ENCODE measurements around the gene MYCBP2. TPM values are rescaled to one million over a fixed set of nuclear protein-coding genes. Genes with fewer than 3 reads are reported as not detected.

MYCBP2 gene
- total RNA-seq, 1 donor from 2014 or later: 75.4 TPM

DNA sequence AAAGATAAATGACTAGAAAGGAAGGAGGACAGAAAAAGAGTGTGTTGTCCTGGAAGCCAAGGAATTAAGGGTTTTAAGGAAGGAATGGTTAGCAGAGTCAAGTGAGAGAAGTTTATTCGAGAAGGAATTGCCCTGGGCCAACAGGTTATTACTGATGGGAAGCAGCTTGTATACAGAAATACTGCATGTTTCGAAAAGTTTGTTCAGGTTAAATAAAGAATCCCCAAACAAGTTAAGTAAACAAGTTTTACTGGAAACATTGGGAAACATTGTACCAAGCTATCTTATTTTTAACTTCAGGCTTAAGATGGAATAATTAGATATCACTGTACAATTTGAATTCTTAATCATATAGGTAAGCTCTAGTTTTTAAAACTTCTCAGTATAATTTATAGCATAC lies 271.7 kb downstream of the MYCBP2 start:
- no peak overlapping the region for H3K4me3 Mint-ChIP-seq
- H3K9me3 Mint-ChIP-seq: no peaks in the 10 kb centered on the region
- H3K27ac Mint-ChIP-seq (ENCODE audit: unreplicated experiment): no peak overlapping the region
- H3K4me1 Mint-ChIP-seq: no peaks in the 10 kb centered on the region
- no peaks in the 10 kb centered on the region for H3K27me3 Mint-ChIP-seq (ENCODE audit: low read depth)
- H3K36me3 Mint-ChIP-seq (ENCODE audit: low read depth): peaks cover 30% of the 10 kb centered on the region
- no peak for DNase-seq (ENCODE audit: low read depth, low spot score)
- TF ChIP-seq, protein P1, sequence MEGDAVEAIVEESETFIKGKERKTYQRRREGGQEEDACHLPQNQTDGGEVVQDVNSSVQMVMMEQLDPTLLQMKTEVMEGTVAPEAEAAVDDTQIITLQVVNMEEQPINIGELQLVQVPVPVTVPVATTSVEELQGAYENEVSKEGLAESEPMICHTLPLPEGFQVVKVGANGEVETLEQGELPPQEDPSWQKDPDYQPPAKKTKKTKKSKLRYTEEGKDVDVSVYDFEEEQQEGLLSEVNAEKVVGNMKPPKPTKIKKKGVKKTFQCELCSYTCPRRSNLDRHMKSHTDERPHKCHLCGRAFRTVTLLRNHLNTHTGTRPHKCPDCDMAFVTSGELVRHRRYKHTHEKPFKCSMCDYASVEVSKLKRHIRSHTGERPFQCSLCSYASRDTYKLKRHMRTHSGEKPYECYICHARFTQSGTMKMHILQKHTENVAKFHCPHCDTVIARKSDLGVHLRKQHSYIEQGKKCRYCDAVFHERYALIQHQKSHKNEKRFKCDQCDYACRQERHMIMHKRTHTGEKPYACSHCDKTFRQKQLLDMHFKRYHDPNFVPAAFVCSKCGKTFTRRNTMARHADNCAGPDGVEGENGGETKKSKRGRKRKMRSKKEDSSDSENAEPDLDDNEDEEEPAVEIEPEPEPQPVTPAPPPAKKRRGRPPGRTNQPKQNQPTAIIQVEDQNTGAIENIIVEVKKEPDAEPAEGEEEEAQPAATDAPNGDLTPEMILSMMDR (conservative IDR thresholded peaks at IDR 0.05): no peak

DNA sequence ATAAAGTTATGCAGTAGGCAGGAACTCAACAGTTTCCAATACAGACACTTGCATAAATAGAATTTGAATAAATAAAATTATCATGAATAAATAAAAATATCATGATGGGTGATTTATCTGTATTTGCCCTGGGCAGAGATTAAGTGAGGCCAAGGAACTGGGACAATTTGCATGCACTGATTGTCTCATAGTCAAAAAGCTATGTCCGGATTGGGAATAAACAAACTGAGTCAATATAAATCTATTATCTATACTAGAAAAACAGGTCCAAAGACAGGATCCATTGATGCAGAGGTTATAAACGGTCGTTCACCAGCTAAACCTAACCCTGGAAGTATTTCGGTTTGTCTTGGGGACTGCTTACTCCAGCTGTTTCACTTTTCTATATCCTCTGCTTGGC lies 273.7 kb downstream of the MYCBP2 start:
- Mint-ChIP-seq H3K27me3 (ENCODE audit: low read depth) (no peaks in the 10 kb centered on the region), H3K27ac (ENCODE audit: unreplicated experiment) (no peak overlapping the region), H3K9me3 (no peaks in the 10 kb centered on the region), H3K4me1 (peaks cover 11% of the 10 kb centered on the region), H3K36me3 (ENCODE audit: low read depth) (peaks cover 48% of the 10 kb centered on the region), H3K4me3 (no peak overlapping the region)
- TF ChIP-seq, protein P1 (conservative IDR thresholded peaks at IDR 0.05): no peak
- DNase-seq (ENCODE audit: low read depth, low spot score): no peak

DNA sequence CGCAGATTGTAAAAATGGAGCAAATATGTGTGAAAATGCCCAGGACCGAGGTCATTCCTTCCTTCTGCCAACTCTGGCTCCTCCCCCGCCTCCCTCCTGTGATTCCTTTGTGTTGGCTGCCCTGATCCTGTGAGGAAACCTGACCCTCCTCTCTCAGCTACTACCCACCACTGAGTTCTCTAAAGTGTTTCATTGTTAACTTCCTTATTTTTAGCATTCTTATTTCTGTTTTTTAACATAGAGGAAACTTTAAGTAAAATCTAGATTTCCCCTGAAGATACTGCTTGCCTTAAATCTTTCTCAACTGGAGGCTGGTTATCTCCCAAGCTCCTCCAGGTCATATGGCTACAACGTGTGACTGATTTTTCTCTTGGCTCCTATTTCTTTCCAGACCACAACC lies 278.2 kb downstream of the MYCBP2 start:
- Mint-ChIP-seq H3K27ac (ENCODE audit: unreplicated experiment) (peak overlapping the region; percentile 8), H3K4me3 (no peak overlapping the region), H3K4me1 (peaks cover 16% of the 10 kb centered on the region), H3K9me3 (no peaks in the 10 kb centered on the region), H3K36me3 (ENCODE audit: low read depth) (peaks cover 45% of the 10 kb centered on the region), H3K27me3 (ENCODE audit: low read depth) (no peaks in the 10 kb centered on the region)
- DNase-seq (ENCODE audit: low read depth, low spot score): no peak
- TF ChIP-seq, protein P1 (conservative IDR thresholded peaks at IDR 0.05): no peak

DNA sequence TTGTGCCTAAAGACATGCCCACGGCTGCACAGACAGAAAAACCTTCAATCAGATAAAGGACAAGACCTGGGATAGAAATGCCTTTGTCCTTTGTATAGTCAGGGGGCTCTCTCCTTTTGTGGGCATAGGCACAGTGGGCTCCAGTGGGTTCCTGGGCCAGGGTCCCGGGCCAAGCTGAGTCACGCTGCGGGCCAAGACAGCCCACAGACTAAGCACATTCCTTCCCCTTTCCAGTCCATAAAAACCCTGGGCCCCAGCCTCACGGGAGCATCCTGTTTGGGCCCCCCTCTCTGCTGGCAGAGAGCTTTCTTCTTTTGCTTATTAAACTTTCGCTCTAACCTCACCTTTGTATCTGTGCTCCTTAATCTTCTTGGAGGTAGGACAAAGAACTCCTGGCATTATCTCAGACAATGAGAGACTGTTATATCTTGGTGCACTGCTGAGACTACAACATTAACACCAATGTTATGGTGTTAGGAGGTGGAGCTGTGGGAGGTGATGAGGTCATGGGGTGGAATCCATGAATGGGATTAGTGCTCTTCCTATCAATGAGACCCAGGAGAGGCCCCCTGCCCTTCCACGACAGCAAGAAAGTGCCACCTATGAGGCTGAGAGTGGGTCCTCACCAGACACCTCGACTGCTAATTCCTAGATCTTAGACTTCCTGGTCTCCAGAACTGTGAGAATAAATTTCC lies 279.1 kb downstream of the MYCBP2 start:
- no peak for DNase-seq (ENCODE audit: low read depth, low spot score)
- H3K4me3 Mint-ChIP-seq: no peak overlapping the region
- H3K27me3 Mint-ChIP-seq (ENCODE audit: low read depth): no peaks in the 10 kb centered on the region
- TF ChIP-seq, protein P1 (conservative IDR thresholded peaks at IDR 0.05): no peak
- no peaks in the 10 kb centered on the region for H3K9me3 Mint-ChIP-seq
- no peak overlapping the region for H3K27ac Mint-ChIP-seq (ENCODE audit: unreplicated experiment)
- H3K4me1 Mint-ChIP-seq: peaks cover 16% of the 10 kb centered on the region
- H3K36me3 Mint-ChIP-seq (ENCODE audit: low read depth): peaks cover 44% of the 10 kb centered on the region

DNA sequence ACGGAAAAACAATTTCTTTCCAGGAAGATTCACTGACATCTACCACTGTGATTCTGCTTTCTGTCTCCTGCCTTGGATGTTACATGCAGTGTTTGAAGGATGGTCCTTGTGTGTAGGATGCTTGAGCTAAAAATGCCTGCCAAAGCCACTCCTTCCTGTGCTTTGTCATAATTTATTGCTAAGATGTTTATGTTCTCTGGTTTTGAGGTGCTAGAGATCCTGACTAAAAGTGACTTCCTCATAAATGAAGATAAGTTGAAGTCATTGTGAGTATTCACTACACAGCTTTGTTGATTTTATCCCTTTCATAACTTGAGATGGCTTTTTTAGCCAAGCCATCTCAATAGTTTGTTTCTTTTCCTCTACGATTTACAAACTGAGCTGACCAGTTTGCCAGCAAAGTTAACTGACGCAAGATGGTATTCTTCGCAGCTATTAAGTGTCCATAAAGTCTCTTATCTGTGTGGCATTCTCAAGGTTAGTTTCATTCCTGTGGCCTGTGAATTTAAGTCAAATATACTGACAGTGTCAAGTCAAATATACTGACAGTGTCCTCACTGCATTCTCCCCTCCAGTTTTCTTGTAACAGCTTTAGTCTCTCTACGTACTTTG lies 284.2 kb downstream of the MYCBP2 start:
- TF ChIP-seq, protein P1 (conservative IDR thresholded peaks at IDR 0.05): no peak
- no peaks in the 10 kb centered on the region for H3K27me3 Mint-ChIP-seq (ENCODE audit: low read depth)
- peaks cover 14% of the 10 kb centered on the region for H3K36me3 Mint-ChIP-seq (ENCODE audit: low read depth)
- no peaks in the 10 kb centered on the region for H3K9me3 Mint-ChIP-seq
- DNase-seq (ENCODE audit: low read depth, low spot score): no peak
- H3K4me3 Mint-ChIP-seq: no peak overlapping the region
- peaks cover under 1% of the 10 kb centered on the region for H3K4me1 Mint-ChIP-seq
- H3K27ac Mint-ChIP-seq (ENCODE audit: unreplicated experiment): no peak overlapping the region
